ENCODE measurements around the gene RRAGC. TPM values are rescaled to one million over a fixed set of nuclear protein-coding genes. Genes with fewer than 3 reads are reported as not detected.

The RRAGC gene
- total and polyA plus RNA-seq, 2 experiments from 2014 or later = 9.3 to 12.8 TPM

GRCh38 chr1:38829368-38829767, 30.2 kb downstream of the RRAGC start:
- no peaks in the 10 kb centered on the region for H3K9me2 ChIP-seq (ENCODE audit: insufficient read depth)
- no peak overlapping the region for H3K4me3 ChIP-seq
- H3K4me1 Mint-ChIP-seq = no peaks in the 10 kb centered on the region
- no peaks in the 10 kb centered on the region for H4K20me1 ChIP-seq (replicated peaks; ENCODE audit: insufficient read depth)
- H3K4me3 Mint-ChIP-seq = no peak overlapping the region
- no peaks in the 10 kb centered on the region for H3K27me3 ChIP-seq (ENCODE audit: insufficient read depth)
- H3K4me2 ChIP-seq = no peak overlapping the region
- no peaks in the 10 kb centered on the region for H3K9me3 Mint-ChIP-seq
- peaks cover 2% of the 10 kb centered on the region for H3K27me3 Mint-ChIP-seq (ENCODE audit: insufficient read depth, low read depth, poor library complexity)
- no peaks in the 10 kb centered on the region for H3K36me3 Mint-ChIP-seq (ENCODE audit: low read depth)
- no peaks in the 10 kb centered on the region for H3K36me3 ChIP-seq (ENCODE audit: insufficient read depth)
- no peak overlapping the region for H3K27ac Mint-ChIP-seq
- DNase-seq (ENCODE audit: low spot score) (no peak), ATAC-seq (no peak)
- no peaks in the 10 kb centered on the region for H3K79me2 ChIP-seq (replicated peaks; ENCODE audit: insufficient read depth)
- H3F3A ChIP-seq (replicated peaks; ENCODE audit: low read depth) = no peaks in the 10 kb centered on the region
- no peak overlapping the region for H3K27ac ChIP-seq (ENCODE audit: low read depth)
- no peak for TF ChIP-seq ZNF114 (CRISPR knock-in tag; IDR thresholded peaks at IDR 0.05)
- no peak for TF ChIP-seq JUNB (IDR thresholded peaks at IDR 0.05; ENCODE audit: unreplicated experiment)
- no peak for TF ChIP-seq STAT1 (IDR thresholded peaks at IDR 0.05; ENCODE audit: unreplicated experiment)
- no peak for TF ChIP-seq ZNF331 (CRISPR knock-in tag; IDR thresholded peaks at IDR 0.05; ENCODE audit: low read depth)
- TF ChIP-seq REST (IDR thresholded peaks at IDR 0.05; ENCODE audit: unreplicated experiment) = no peak
- no peak for TF ChIP-seq POLR2AphosphoS5 (IDR thresholded peaks at IDR 0.05; ENCODE audit: low read depth)
- TF ChIP-seq CTCF (conservative IDR thresholded peaks at IDR 0.05; ENCODE audit: low read depth in 2 of 2) = no peak
- no peak for TF ChIP-seq EZH2 (IDR thresholded peaks at IDR 0.05; ENCODE audit: low read depth, unreplicated experiment)
- TF ChIP-seq CREB1 (CRISPR knock-in tag; IDR thresholded peaks at IDR 0.05; ENCODE audit: low read depth) = no peak
- TF ChIP-seq ETS1 (IDR thresholded peaks at IDR 0.05) = no peak
- TF ChIP-seq EZH2phosphoT487 (IDR thresholded peaks at IDR 0.05; ENCODE audit: unreplicated experiment) = no peak
- TF ChIP-seq NANOG (IDR thresholded peaks at IDR 0.05; ENCODE audit: borderline replicate concordance) = no peak
- TF ChIP-seq ZNF462 (CRISPR knock-in tag; IDR thresholded peaks at IDR 0.05) = no peak
- H3K4me1 ChIP-seq (ENCODE audit: insufficient read depth) = no peaks in the 10 kb centered on the region
- no peak overlapping the region for H2AFZ ChIP-seq
